K562 (cell line): ENCODE data around the gene CBLC. TPM values are rescaled to one million over a fixed set of nuclear protein-coding genes. Genes with fewer than 3 reads are reported as not detected.

Source experiments
- ATAC-seq: fragments of 200-7000 bp; cut with Tn5 transposase; 3 replicates; pipeline ENCODE4 v1.9.1; 2020; ENCODE audit warnings: moderate library complexity
- BruUV-seq: library from RNA; stranded (reverse); fragments of 400-500 nt; replicated peaks from 2 replicates; lab custom pipeline; 2021; lab: Mats Ljungman, UMichigan
- CTCF ChIA-PET: fragments of 300-600 bp; formaldehyde crosslinking; extraction: SDS; loops from one replicate; lab custom pipeline; 2021; ENCODE audit warnings: low intra/inter-chr PET ratio; lab: Yijun Ruan, JAX
- POLR2A ChIA-PET: fragments of 300-600, 350-650 bp; sonication (Branson Sonifier 250); formaldehyde crosslinking; extraction: SDS; loops from one replicate; lab custom pipeline; 2021; ENCODE audit warnings: antibody characterized with exemption, inconsistent platforms; lab: Yijun Ruan, JAX
- DNase-seq, 4 experiments: peaks; one replicate each; pipeline versions ENCODE4 v3.0.0 to v3.0.0-alpha.2; 2011 to 2018; ENCODE audit warnings: low spot score in 3 of 4, mixed read lengths in 3 of 4; ENCODE audit errors: extremely low read depth in 1 of 4
- FAIRE-seq: peaks from 2 replicates; lab custom pipeline; 2011; peaks lifted over from hg19 to GRCh38; lab: Jason Lieb, UNC
- H2AFZ ChIP-seq: 2 replicates; pipeline ENCODE4 v1.6.0; 2011; ENCODE audit warnings: low read depth, low read length, control low read depth, inconsistent platforms
- H3K27ac ChIP-seq: fragments of 200-600 bp; 3 replicates; pipeline ENCODE4 v1.8.0; 2011; ENCODE audit warnings: low read depth, mild to moderate bottlenecking, control low read depth, inconsistent platforms, low read length, moderate library complexity, mixed read lengths; ENCODE audit errors: extremely low read depth
- H3K27me3 ChIP-seq, 2 experiments: fragments of 300-600 bp in 1 of 2; 2 replicates in 1 of 2; 3 replicates in 1 of 2; pipeline versions ENCODE4 v1.6.0 to v1.8.0; 2011; ENCODE audit warnings: inconsistent platforms in 2 of 2, low read length in 2 of 2, mild to moderate bottlenecking in 1 of 2, mixed read lengths in 1 of 2, moderate library complexity in 1 of 2; ENCODE audit not compliant: control insufficient read depth in 2 of 2, insufficient read depth in 2 of 2
- H3K36me3 ChIP-seq: fragments of 300-600 bp; 3 replicates; pipeline ENCODE4 v1.8.0; 2011; ENCODE audit warnings: mild to moderate bottlenecking, low read length, inconsistent platforms; ENCODE audit not compliant: control insufficient read depth, insufficient read depth
- H3K4me1 ChIP-seq, 2 experiments: fragments of 200-600 bp in 1 of 2; replicated peaks in 1 of 2; 2 replicates in 1 of 2; 3 replicates in 1 of 2; pipeline versions ENCODE4 v1.5.1 to v1.8.0; 2011; ENCODE audit warnings: inconsistent platforms in 2 of 2, low read length in 2 of 2, mild to moderate bottlenecking in 1 of 2, mixed read lengths in 1 of 2, moderate library complexity in 1 of 2; ENCODE audit not compliant: control insufficient read depth in 2 of 2, insufficient read depth in 2 of 2
- H3K4me2 ChIP-seq: 2 replicates; pipeline ENCODE4 v1.6.1; 2011; ENCODE audit warnings: low read length, control low read depth, inconsistent platforms, mixed read lengths; ENCODE audit not compliant: insufficient read depth
- H3K4me3 ChIP-seq: fragments of 200-600 bp; sonication (generic), shearing (Covaris generic); 2 replicates; pipeline ENCODE4 v1.5.1; 2016; ENCODE audit warnings: control low read depth, inconsistent platforms
- H3K79me2 ChIP-seq: fragments of 200-600 bp; 3 replicates; pipeline ENCODE4 v1.8.0; 2011; ENCODE audit warnings: low read length, inconsistent platforms; ENCODE audit not compliant: control insufficient read depth, insufficient read depth
- H3K9ac ChIP-seq, 2 experiments: 2 replicates each; pipeline versions ENCODE4 v1.6.0 to v1.6.1; 2011; ENCODE audit warnings: low read depth in 2 of 2, low read length in 2 of 2, control low read depth in 1 of 2, inconsistent platforms in 1 of 2, mild to moderate bottlenecking in 1 of 2, mixed read lengths in 1 of 2; ENCODE audit not compliant: insufficient read depth in 1 of 2
- H3K9me1 ChIP-seq: one replicate; pipeline ENCODE4 v1.6.0; 2011; ENCODE audit warnings: inconsistent platforms, mild to moderate bottlenecking, low read length, moderate library complexity; ENCODE audit not compliant: control insufficient read depth, insufficient read depth
- H3K9me3 ChIP-seq: replicated peaks from 2 replicates; pipeline ENCODE4 v1.5.1; 2011; ENCODE audit warnings: low read depth, low read length, inconsistent platforms; ENCODE audit not compliant: control insufficient read depth, insufficient read depth
- H4K20me1 ChIP-seq: replicated peaks from 2 replicates; pipeline ENCODE4 v1.6.1; 2011; ENCODE audit warnings: low read length, inconsistent platforms, mixed read lengths; ENCODE audit not compliant: control insufficient read depth, insufficient read depth
- ARID3B ChIP-seq: fragments of 250-450 bp; sonication (Bioruptor Pico); IDR thresholded peaks from 2 replicates; pipeline ENCODE4 v1.4.0; 2020; ENCODE audit warnings: borderline replicate concordance
- CHD7 ChIP-seq: fragments of 200-600 bp; sonication (generic); IDR thresholded peaks from one replicate; pipeline ENCODE4 v1.6.1; 2012; ENCODE audit warnings: mild to moderate bottlenecking, low read depth, low read length, inconsistent platforms
- COPS2 ChIP-seq: fragments of 450-650 bp; conservative IDR thresholded peaks from 2 replicates; pipeline ENCODE4 v1.6.1; 2016; ENCODE audit warnings: mild to moderate bottlenecking, moderate library complexity
- CREM ChIP-seq: IDR thresholded peaks from 2 replicates; pipeline ENCODE4 v1.6.1; 2014; ENCODE audit warnings: antibody characterized with exemption, low read depth
- FOXM1 ChIP-seq, 2 experiments: fragments of 450-650 bp in 1 of 2; sonication (generic) in 1 of 2; formaldehyde crosslinking in 1 of 2; IDR thresholded peaks; 2 replicates each; pipeline versions ENCODE4 v1.6.1 to v1.9.0; 2017 to 2022; ENCODE audit warnings: low read depth in 2 of 2, mild to moderate bottlenecking in 2 of 2, missing genetic modification reagents in 1 of 2, moderate library complexity in 1 of 2
- NR2F6 ChIP-seq: fragments of 450-650 bp; formaldehyde crosslinking; IDR thresholded peaks from 2 replicates; pipeline ENCODE4 v1.4.0; 2020; ENCODE audit warnings: mild to moderate bottlenecking
- RBM17 ChIP-seq: fragments of 200-400 bp; formaldehyde crosslinking; IDR thresholded peaks from 2 replicates; pipeline ENCODE4 v1.6.1; 2017; ENCODE audit warnings: low read depth, mild to moderate bottlenecking, low read length, borderline replicate concordance
- TAF7 ChIP-seq: fragments of 450-650 bp; IDR thresholded peaks from 2 replicates; pipeline ENCODE4 v1.6.1; 2016; ENCODE audit warnings: missing genetic modification characterization, missing compliant biosample characterization
- ZC3H8 ChIP-seq: fragments of 450-650 bp; IDR thresholded peaks from 2 replicates; pipeline ENCODE4 v1.6.1; 2017
- WGBS: fragments of 100-300 bp; shearing (Covaris generic); methylation state at CpG from one replicate; pipeline ENCODE4 v1.1.6; 2016; ENCODE audit warnings: low coverage, mixed read lengths; ENCODE audit not compliant: insufficient coverage; ENCODE audit errors: missing lambda C conversion rate; 5-methylcytosine and 5-hydroxymethylcytosine counted together
- in situ Hi-C: fragments of 300-500 bp; cut with MboI; formaldehyde crosslinking; loops from 4 replicates; pipeline ENCODE4 v1.15.0; 2018; ENCODE audit warnings: inconsistent platforms, mixed read lengths
- intact Hi-C: fragments of 100-400 bp; cut with micrococcal nuclease; formaldehyde crosslinking; loops from 2 replicates; pipeline ENCODE4 v1.14.2; 2022
- polyA plus RNA-seq, 8 experiments: library from polyadenylated mRNA; depleted of rRNA in 4 of 8; stranded (reverse) in 5 of 8; unstranded in 3 of 8; fragments of >200 nt; fragmentation: Nextera tagmentation in 2 of 8; fragmentation: Illumina TruSeq in 1 of 8; extraction: Ambion mirVana in 2 of 8; extraction: Trizol in 1 of 8; gene quantifications; 2 replicates each; pipeline versions ENCODE4 v1.2.1 to v1.2.3, GENCODE V29; 2011 to 2014; ENCODE audit warnings: inconsistent platforms in 1 of 8, missing spikeins in 1 of 8
- total RNA-seq, 7 experiments: library from RNA; depleted of rRNA in 6 of 7; stranded (reverse); fragments of >200 nt in 6 of 7; fragmentation: Illumina TruSeq in 2 of 7; extraction: Trizol in 2 of 7; gene quantifications; 2 replicates each; pipeline versions ENCODE4 v1.2.1 to v1.2.3, GENCODE V29; 2011 to 2021; ENCODE audit warnings: low replicate concordance in 1 of 7

CBLC gene
- total and polyA plus RNA-seq, 9 of the 15 experiments (the other 6 are each of a cell fraction or from before 2014, with no cell fraction given), result 0.09 TPM; not detected in 8

- no peaks in the 10 kb centered on the region for H3K9me3 ChIP-seq
- no peak overlapping the region for H2AFZ ChIP-seq
- ChIA-PET CTCF (no interaction called here), POLR2A (no interaction called here)
- no peak overlapping the region for H3K9ac ChIP-seq
- no peak for DNase-seq
- ATAC-seq, result no peak
- intact Hi-C loops, result no loop called here
- WGBS, result 83% methylated on average over 3 of the region's 7 CpGs
- no TSS peak for BruUV-seq
- H3K4me1 ChIP-seq, result peaks cover 22 to 52% of the 10 kb centered on the region in 2 experiments
- H3K27ac ChIP-seq, result no peak overlapping the region
- no peaks in the 10 kb centered on the region for H3K27me3 ChIP-seq
- H3K36me3 ChIP-seq, result no peaks in the 10 kb centered on the region
- no peaks in the 10 kb centered on the region for H4K20me1 ChIP-seq
- FAIRE-seq, result no peak
- H3K4me2 ChIP-seq, result no peak overlapping the region
- TF ChIP-seq FOXM1 (IDR thresholded peaks at IDR 0.05; ENCODE audit: low read depth) (no peak), FOXM1 (CRISPR knock-in tag; IDR thresholded peaks at IDR 0.05; ENCODE audit: low read depth) (no peak), NR2F6 (CRISPR knock-in tag) (no peak), RBM17 (no peak), CREM (no peak), ARID3B (no peak), ZC3H8 (no peak), CHD7 (no peak), TAF7 (tag) (no peak), COPS2 (no peak)
- TF ChIP-seq, all 486 proteins: peak for 0
- H3K9me1 ChIP-seq, result no peaks in the 10 kb centered on the region
- H3K4me3 ChIP-seq, result no peak overlapping the region
- in situ Hi-C loops, result no loop called here
- H3K79me2 ChIP-seq, result no peaks in the 10 kb centered on the region
Measured at GRCh38 chr19:44756089-44756562, 21.6 kb upstream of the CBLC start.
